HG03097 (cell line): ENCODE results near the gene EWSR1.
"Not testable (repeated sequence)": the region's sequence is repeated elsewhere in the genome, so short reads cannot be mapped to it uniquely, and the experiment has no call there.

Experiments
- ATAC-seq: cut with Tn5 transposase; IDR thresholded peaks from one replicate; pipeline ENCODE4 v1.9.1; 2021; ENCODE audit not compliant: unreplicated experiment, low FRiP score

EWSR1 gene

GRCh38 chr22:29334696-29335344 lies 66.8 kb downstream of the EWSR1 start:
- no peak for ATAC-seq

DNA sequence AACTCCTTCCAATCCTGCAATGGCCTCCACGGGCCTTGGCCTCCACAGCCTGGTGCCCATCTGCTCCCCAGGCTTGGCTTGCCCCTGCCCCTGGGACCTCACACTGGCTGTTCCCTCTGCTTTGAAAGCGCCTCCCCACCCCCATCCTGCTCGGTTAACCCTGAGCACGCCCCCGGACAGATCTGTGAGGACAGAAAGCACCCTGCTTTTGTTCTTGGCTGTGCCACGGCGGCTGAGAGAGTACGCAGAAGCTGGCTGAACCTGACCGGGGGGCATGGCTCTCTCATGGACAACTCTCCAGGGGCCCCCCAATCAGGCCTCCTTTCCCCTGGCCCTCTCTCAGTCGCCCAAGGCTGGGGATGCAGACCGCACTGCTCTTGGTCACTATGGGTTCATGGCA lies 67.6 kb downstream of the EWSR1 start:
- no peak for ATAC-seq

DNA sequence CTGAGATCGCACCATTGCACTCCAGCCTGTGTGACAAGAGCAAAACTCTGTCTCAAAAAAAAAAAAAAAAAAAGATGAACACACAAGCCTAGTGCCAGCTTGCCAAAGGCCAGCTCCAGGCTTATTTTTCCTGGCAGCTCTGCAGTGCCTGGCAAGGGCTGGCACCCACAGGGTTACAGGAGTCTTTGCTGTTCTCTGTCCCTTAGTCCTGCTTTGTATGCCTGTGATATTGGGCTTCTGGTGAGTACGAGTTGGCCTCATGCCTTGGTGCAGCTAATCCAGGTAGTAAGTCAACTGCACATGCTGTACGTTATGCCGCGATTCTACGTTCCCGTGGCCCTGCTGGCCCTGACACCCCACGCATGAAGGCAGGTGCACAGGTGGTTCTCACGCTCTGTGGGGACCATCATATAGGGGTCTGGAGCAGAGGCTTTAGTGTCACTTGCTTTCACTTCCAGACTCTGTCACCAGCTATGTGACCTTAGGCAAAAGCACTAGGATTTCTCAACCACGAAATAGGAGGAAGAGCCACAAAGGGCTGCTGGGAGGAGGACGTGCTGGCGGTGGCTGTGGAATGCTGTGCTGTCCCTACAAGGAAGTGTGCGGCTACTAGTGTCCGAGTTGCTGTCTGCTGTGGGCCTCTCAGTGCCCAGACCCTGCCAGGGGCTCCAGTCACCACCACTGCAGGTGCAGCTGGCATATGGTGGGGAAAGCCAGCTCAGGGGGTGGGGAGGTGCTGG lies 68.9 kb downstream of the EWSR1 start:
- ATAC-seq, result no peak

GRCh38 chr22:29337631-29338284 lies 69.7 kb downstream of the EWSR1 start:
- ATAC-seq, result no peak

DNA sequence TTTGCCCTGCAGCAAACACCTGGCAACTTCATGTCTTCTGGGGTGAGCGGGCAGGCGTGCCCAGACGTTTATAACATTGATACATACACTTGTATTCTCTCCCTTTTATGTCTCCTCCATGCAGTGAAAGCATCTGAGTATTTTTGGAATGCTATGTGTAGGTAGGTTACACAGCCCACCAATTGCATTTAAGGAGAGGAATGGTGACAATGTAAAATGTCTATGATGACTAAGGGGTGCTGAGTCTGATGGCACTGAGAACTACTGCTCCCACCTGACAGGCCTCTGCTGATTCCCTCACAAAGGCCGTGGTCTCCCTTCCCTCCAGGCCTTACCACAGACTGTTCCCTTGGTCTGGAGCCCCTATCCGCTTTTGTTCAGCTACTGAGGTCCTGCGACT lies 70.3 kb downstream of the EWSR1 start:
- no peak for ATAC-seq

DNA sequence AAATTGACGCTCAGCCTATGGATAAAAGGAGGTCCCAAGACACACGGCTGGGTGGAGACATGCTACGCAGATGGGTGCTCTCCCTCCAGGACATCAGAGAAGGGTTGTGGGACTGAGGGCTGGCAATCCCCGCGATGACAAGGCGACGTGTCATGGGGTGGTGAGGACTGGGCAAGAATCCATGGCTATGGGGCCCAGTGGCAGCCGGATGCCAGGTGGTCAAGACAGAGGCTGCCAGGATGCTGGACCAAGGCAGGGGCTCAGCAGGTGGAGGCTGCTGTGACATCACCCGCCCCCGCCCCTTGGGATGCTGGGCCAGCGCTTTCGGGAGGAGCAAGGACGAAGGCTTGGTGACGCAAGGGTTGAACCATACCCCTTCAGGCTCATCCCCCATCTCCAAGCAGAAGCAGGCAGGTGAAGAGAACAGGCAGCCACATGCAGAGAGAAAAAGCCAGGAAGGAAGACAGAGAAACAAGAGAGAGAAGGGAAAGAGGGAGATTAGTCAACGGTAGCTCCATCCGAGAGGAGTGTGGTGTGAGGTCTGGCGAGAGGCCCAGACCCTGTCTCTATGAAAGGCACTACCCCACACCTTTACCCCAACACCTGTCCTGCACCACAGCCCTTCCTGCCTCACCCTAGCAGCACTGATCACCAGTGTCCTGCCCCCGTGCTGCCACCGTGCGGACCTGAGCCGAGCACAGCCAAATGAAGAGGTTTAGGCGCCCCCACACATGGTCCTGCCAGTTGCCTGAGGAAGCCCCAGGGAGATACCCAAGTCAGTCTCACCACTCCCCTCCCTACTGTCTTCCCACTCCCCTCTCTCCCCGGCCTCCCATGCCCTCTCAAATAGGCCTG lies 71.5 kb downstream of the EWSR1 start:
- no peak for ATAC-seq

DNA sequence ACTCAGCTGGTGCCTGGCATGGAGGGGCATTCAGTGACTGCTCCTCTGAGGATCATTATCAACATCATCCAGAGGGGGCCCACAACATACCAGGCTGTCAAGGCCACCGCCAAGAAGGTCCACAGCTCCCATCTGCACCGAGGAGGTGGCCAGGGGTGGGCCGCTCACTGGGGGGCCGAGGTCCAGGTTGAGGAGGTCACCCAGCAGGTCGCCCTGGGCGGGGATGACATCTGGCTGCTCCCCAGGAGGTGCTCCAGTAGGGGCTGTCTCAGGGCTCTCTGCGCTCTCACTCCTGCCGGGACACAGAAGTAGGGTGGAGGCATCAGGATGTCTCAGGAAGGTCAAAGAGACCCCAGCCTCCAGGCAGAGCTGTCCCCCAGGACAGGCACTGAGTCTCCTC lies 72.5 kb downstream of the EWSR1 start:
- ATAC-seq, result no peak

- no peak for ATAC-seq
These were observed 73.2 kb downstream of the EWSR1 start for GRCh38 chr22:29341056-29341848.

DNA sequence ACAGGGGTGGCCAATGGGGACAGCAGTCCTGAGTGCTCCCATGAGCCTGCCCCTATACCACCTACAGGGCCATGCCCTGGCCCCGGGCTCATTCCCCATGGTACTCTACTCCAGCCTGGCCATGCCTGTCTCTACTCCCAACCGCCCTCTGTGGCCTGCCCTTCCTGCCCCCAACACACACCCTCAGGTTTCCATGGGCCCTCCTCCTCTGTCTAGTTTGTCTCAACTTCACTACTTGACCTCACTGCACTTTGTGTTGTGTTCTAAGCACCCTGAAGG lies 73.7 kb downstream of the EWSR1 start:
- ATAC-seq, result no peak

DNA sequence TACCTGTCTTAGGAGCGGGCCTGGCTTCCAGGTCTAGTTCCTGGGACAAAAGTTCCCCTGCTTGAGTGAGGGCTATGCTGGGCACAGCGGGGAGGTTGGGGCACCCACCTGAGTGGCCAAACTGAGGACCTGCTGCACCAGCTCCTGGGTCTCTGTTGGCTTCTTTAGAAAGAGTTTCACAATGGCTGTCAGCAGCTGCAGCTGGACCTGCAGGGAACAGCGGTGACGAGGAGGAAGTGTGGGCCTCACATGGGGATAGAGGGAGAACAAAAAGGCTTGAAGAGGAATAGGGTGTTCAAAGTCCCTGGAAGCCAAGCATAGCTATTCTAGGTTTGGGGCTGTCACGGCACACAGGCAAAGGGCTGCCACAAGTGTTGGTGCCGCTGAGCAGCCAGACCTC lies 74.1 kb downstream of the EWSR1 start:
- ATAC-seq, result no peak

- ATAC-seq, result no peak
These were observed 74.7 kb downstream of the EWSR1 start for GRCh38 chr22:29342577-29343312.

DNA sequence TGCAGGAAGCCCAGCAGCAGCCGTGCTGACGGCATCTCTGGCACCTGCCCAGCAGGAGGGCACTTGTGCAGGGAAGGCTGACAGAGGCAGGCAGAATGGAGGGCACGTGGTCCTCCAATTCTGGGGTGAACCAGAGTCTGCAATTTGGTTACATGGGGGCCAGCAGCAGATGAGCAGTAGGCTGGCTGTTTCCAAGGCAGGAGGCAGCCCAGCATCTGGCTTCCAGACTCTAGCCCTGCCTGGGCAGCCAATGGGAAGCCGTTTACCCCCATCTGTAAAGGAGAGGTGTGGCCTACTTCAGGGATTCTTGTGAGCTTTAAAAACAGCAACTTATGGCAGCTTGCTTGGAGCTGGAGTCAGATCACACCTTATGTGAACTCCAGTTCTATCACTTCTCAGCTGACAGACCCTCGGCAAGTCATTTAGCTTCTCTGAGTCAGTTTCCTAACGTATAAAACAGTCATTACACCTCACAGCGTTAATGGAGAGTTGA lies 75.3 kb downstream of the EWSR1 start:
- ATAC-seq, result no peak

DNA sequence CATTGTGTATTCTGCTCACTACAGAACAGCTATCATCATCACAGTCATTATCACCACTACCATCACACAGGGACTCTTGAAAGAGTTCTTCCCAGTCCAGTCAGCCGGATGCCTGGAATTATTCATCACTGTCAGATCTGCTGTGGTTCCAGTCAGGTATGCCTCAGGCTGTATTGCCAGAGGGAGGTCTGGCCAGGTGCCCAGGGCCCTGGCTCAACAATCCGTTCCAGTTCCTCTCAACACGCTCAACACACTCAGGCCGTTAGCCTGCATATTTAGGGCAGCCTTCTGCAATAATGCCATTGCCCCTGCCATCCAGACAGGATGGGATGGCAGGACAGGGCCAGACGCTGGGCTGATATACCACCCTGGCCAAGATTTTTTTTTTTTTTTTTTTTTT lies 76.1 kb downstream of the EWSR1 start:
- ATAC-seq, result no peak

DNA sequence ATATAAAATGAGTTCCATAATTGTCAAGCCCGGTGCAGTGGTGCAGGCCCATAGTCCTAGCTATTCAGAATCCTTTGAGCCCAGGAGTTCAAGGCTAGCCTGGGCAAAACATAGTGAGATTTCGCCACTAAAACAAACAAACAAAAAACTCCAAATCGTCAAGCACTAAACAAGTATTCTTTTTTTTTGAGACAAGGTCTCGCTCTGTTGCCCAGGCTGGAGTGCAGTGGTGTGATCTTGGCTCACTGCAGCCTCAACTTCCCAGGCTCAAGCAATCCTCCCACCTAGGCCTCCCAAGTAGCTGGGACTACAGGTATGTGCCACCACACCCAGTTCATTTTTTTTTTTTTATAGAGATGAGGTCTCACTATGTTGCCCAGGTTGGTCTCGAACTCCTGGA lies 76.8 kb downstream of the EWSR1 start:
- not testable (repeated sequence) for ATAC-seq

- ATAC-seq, result no peak
These were observed 77.9 kb downstream of the EWSR1 start for GRCh38 chr22:29345932-29346331.

DNA sequence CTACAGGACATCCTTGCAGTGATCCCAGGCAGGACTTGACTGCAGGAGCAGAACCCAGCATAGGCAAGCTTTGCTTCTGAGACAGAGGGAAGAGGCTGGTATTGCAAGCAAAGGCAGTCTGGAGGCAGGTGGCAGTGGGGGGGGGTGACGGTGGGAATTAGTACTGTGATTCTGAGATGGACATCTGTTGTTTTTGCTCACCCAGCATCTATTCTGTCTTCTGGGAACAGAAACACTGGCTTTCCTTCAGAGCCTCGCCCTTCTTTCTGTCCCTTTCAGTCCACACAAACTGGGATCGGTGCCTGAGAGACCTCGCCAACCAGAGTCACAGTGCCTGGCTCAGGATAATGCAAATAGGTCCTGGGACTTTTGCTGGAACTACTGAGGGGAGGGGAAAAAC lies 78.6 kb downstream of the EWSR1 start:
- ATAC-seq, result no peak

DNA sequence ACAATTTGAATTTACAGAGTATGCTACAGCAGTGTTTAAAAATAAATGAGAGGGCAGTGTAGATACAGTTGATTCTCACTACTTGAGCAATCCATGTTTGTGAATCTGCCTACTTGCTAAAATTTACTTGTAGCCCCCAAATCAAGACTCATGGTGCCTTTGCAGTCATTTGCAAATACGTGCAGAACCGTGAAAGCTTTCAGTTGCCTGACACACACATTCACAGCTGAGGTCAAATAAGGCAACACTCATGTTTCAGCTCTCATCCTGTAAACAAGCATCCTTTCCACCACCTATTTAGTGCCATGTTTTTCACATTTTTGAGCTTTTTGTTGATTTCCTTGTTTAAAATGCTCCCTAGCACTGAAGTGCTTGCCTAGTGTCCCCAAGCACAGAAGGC lies 80.0 kb downstream of the EWSR1 start:
- ATAC-seq, result no peak

DNA sequence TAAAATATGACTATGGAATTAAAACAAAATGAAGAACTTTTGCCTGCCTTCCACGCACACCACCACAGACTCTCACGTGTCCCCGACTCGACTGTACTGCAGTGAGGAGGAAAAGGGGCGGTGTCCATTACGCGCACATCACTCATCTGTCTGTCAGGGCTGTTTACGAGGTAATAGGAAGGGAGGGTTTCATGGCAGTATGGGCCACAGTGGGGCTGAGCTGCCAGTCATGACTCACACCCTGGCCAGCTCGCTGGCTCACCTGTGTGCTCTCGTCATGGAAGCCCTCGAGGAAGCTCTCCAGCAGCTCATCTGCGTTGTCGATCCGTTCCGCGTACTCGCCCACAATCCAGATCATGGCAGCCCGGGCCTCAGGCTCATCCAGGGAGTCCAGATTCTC lies 80.9 kb downstream of the EWSR1 start:
- ATAC-seq, result no peak
